Transverse colon (tissue), 4 donors: ENCODE results near the gene SCYL2.

Source experiments
- EP300 ChIP-seq: sonication (generic); formaldehyde crosslinking; IDR thresholded peaks from one replicate; pipeline ENCODE4 v1.6.1; 2017; ENCODE audit warnings: antibody characterized with exemption, low read depth
- POLR2A ChIP-seq: fragments of 450-650 bp; IDR thresholded peaks from one replicate; pipeline ENCODE4 v1.6.1; 2016; ENCODE audit warnings: antibody characterized with exemption, mild to moderate bottlenecking, moderate library complexity
- POLR2AphosphoS5 ChIP-seq, 3 donors: sonication (generic); formaldehyde crosslinking; IDR thresholded peaks; one replicate each; pipeline ENCODE4 v1.6.1; 2016; ENCODE audit warnings: antibody characterized with exemption in 3 of 3
- TF ChIP-seq, protein P1 (sequence below), 5 experiments: fragments of 200-600 bp in 3 of 5; fragments of 450-650 bp in 2 of 5; sonication (generic) in 3 of 5; IDR thresholded peaks; 1 replicate in 2 of 5; 2 replicates in 3 of 5; pipeline ENCODE4 v1.5.1; 2016 to 2017; ENCODE audit warnings: antibody characterized with exemption in 5 of 5, inconsistent platforms in 3 of 5, mild to moderate bottlenecking in 2 of 5, moderate library complexity in 1 of 5

DNA sequence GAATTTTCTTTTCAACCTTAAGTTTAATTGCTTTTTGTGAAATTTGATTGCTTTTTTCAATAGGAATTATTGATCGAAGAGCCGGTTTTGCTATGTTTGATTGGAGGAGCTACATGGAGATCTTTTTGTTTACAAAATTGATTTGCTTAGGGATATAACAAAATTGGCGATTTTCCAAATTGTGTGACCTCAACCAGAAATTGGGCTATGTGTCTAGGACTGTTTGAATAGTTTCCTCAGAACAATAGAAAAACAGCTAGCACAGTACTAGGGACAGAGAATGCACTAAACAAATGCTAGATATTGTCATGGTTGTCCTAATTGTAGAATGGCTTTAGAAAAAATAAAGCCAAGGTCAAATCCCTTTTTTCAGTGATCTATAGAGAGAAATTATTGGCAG is 92.3 kb downstream of the SCYL2 start:
- TF ChIP-seq, protein P1, sequence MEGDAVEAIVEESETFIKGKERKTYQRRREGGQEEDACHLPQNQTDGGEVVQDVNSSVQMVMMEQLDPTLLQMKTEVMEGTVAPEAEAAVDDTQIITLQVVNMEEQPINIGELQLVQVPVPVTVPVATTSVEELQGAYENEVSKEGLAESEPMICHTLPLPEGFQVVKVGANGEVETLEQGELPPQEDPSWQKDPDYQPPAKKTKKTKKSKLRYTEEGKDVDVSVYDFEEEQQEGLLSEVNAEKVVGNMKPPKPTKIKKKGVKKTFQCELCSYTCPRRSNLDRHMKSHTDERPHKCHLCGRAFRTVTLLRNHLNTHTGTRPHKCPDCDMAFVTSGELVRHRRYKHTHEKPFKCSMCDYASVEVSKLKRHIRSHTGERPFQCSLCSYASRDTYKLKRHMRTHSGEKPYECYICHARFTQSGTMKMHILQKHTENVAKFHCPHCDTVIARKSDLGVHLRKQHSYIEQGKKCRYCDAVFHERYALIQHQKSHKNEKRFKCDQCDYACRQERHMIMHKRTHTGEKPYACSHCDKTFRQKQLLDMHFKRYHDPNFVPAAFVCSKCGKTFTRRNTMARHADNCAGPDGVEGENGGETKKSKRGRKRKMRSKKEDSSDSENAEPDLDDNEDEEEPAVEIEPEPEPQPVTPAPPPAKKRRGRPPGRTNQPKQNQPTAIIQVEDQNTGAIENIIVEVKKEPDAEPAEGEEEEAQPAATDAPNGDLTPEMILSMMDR (IDR thresholded peaks at IDR 0.05) = no peak
- TF ChIP-seq POLR2A (no peak), POLR2AphosphoS5 (IDR thresholded peaks at IDR 0.05) (no peak), EP300 (no peak)
